Measurements from ENCODE around the gene SKIC8. TPM values are rescaled to one million over a fixed set of nuclear protein-coding genes. Genes with fewer than 3 reads are reported as not detected.

Gene SKIC8
- total and polyA plus RNA-seq, 12 donors = 45.9 to 137 (median 64.1) TPM

DNA sequence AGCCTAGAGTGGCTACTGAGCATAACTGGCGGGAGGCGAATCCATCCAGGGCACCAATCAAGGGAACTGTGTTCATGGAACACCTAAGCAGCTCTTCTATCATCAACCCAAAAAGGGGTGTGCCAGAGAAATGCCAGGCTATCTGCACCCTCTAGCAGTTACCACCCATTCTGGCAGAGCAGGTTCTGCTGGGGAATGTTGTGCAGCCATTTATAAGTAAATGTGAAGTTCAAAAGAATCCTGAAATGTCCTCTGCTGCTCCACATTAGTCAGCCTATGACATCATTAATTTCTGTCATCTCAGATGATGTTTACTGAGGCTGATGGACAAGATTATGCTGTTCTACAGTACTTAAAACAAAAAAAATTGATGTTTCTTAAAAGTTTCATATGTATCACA is 7.7 kb downstream of the SKIC8 start:
- no peak overlapping the region for H3K27ac ChIP-seq
- DNase-seq = no peak
- 96 to 100% (median 100%) methylated on average over 2 of the region's 2 CpGs for WGBS, 4 donors
- TF ChIP-seq POLR2A (IDR thresholded peaks at IDR 0.05) = no peak
- TF ChIP-seq, protein P1, sequence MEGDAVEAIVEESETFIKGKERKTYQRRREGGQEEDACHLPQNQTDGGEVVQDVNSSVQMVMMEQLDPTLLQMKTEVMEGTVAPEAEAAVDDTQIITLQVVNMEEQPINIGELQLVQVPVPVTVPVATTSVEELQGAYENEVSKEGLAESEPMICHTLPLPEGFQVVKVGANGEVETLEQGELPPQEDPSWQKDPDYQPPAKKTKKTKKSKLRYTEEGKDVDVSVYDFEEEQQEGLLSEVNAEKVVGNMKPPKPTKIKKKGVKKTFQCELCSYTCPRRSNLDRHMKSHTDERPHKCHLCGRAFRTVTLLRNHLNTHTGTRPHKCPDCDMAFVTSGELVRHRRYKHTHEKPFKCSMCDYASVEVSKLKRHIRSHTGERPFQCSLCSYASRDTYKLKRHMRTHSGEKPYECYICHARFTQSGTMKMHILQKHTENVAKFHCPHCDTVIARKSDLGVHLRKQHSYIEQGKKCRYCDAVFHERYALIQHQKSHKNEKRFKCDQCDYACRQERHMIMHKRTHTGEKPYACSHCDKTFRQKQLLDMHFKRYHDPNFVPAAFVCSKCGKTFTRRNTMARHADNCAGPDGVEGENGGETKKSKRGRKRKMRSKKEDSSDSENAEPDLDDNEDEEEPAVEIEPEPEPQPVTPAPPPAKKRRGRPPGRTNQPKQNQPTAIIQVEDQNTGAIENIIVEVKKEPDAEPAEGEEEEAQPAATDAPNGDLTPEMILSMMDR (IDR thresholded peaks at IDR 0.05) = no peak
- no peaks in the 10 kb centered on the region for H3K4me1 ChIP-seq (replicated peaks in 1 of 2)
- no peak overlapping the region for H3K4me3 ChIP-seq
- peaks cover 0 to 38% of the 10 kb centered on the region in 2 donors for H3K36me3 ChIP-seq (replicated peaks in 1 of 2)
- intact Hi-C loops (cut with DNase I) = no loop called here
- H3K9me3 ChIP-seq (replicated peaks in 1 of 3) = no peaks in the 10 kb centered on the region
- H3K27me3 ChIP-seq = no peaks in the 10 kb centered on the region

DNA sequence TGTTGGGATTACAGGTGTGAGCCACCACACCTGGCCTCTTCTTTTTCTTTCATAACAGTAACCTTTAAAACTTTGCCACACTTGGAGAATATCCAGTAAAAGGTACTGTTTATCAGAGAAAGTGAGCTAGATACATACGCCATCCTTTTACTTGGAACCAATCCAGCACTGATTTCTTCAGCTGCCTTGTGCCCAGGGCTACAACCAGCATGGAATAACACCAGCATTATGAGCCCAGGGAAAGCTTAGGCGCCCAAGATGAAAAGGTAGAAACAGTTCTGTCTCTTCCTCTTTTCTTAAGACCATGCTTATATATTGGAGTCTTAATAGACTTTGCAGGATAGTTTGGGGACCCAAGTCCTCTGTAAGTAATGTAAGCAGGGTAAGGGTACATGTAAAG is 8.4 kb downstream of the SKIC8 start:
- DNase-seq = no peak
- H3K36me3 ChIP-seq (replicated peaks in 1 of 2) = peaks cover 0 to 44% of the 10 kb centered on the region in 2 donors
- intact Hi-C loops (cut with DNase I) = no loop called here

DNA sequence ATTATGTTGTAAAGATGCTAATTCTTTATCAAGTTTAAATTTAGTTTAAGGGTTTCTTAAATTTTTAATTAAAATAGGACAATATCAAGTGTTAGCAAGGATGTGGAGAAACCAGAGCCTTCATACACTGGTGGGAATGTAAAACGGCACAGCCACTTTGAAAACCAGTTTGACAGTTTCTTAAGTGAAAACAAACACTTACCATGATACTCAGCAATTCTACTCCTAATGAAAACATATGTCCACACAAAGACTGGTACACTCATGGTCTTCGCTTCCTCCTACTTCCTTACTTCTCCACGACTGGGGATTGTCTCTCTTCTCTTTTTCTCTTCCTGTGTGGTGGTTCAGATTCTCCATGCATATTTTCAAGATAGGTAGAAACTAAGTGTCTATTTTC is 9.2 kb downstream of the SKIC8 start:
- TF ChIP-seq POLR2A (IDR thresholded peaks at IDR 0.05) = no peak
- TF ChIP-seq, protein P1 (IDR thresholded peaks at IDR 0.05) = no peak
- H3K36me3 ChIP-seq (replicated peaks in 1 of 2) = peaks cover 0 to 53% of the 10 kb centered on the region in 2 donors
- DNase-seq = no peak
- intact Hi-C loops (cut with DNase I) = no loop called here
- H3K9me3 ChIP-seq (replicated peaks in 1 of 3) = no peaks in the 10 kb centered on the region
- H3K27ac ChIP-seq = no peak overlapping the region
- no peak overlapping the region for H3K4me3 ChIP-seq
- WGBS, 4 donors = 79 to 89% (median 86%) methylated on average over 3 of the region's 3 CpGs
- no peaks in the 10 kb centered on the region for H3K4me1 ChIP-seq (replicated peaks in 1 of 2)
- H3K27me3 ChIP-seq = no peaks in the 10 kb centered on the region

More for the DNA sequence above, 8.4 kb downstream of the SKIC8 start:
- TF ChIP-seq, protein P1 (IDR thresholded peaks at IDR 0.05) = no peak
- TF ChIP-seq POLR2A (IDR thresholded peaks at IDR 0.05) = no peak
- WGBS, 4 donors = 45 to 76% (median 63%) methylated on average over 2 of the region's 2 CpGs
- Histone ChIP-seq H3K4me3 (no peak overlapping the region), H3K9me3 (replicated peaks in 1 of 3) (no peaks in the 10 kb centered on the region), H3K4me1 (replicated peaks in 1 of 2) (no peaks in the 10 kb centered on the region), H3K27ac (no peak overlapping the region), H3K27me3 (no peaks in the 10 kb centered on the region)

DNA sequence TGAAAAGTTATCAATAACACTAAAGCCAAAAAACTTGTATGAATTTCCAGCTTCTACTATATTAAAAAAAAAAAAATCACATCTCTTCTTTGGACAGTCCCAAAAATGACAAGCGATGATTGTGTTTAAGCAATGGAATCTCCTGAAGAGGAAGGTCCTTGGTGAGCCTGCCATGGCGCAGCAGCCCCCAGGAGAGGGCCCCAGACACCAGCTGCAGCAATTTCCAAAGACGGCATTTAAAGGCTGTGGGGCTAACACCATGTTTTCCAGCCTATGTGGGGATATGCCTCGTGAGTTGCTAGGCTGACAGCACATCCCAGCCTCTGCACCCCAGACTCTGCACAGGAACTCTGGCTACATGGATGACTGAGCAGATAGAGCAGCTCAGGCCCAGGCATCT is 14.7 kb downstream of the SKIC8 start:
- H3K27ac ChIP-seq = no peak overlapping the region
- intact Hi-C loops (cut with DNase I) = no loop called here
- H3K4me1 ChIP-seq (replicated peaks in 1 of 2) = no peaks in the 10 kb centered on the region
- H3K9me3 ChIP-seq (replicated peaks in 1 of 3) = no peaks in the 10 kb centered on the region
- no peak for DNase-seq
- WGBS, 4 donors = 84 to 92% (median 85%) methylated on average over 3 to 4 of the region's 4 CpGs
- no peaks in the 10 kb centered on the region for H3K27me3 ChIP-seq
- H3K4me3 ChIP-seq = no peak overlapping the region
- TF ChIP-seq, protein P1 (IDR thresholded peaks at IDR 0.05) = no peak
- no peak for TF ChIP-seq POLR2A (IDR thresholded peaks at IDR 0.05)
- H3K36me3 ChIP-seq (replicated peaks in 1 of 2) = peaks cover 0 to 78% of the 10 kb centered on the region in 2 donors

Data from adrenal gland (tissue), 12 donors.